NCI-H345 treated with DMSO at 0.1 percent for 48 hours (cell line): Measurements from ENCODE around the gene EFR3B.
"Not testable (repeated sequence)": the region's sequence is repeated elsewhere in the genome, so short reads cannot be mapped to it uniquely, and the experiment has no call there.

Experiments
- DNase-seq: peaks from one replicate; lab custom pipeline; 2025; ENCODE audit not compliant: unreplicated experiment; lab: John Stamatoyannopoulos, UW

EFR3B gene

GRCh38 chr2:25041928-25042320 is at the start of gene EFR3B:
Gene EFR3B (plus strand): TSS chr2:25042076. CDS start chr2:25042313, 237 bp downstream.
- DNase-seq, result peak; percentile 96

GRCh38 chr2:24993406-24994145 is 48.3 kb upstream of the EFR3B start:
- DNase-seq, result peak; percentile 90

- no peak for DNase-seq
These were observed 47.6 kb upstream of the EFR3B start for GRCh38 chr2:24994146-24994724.

- not testable (repeated sequence) for DNase-seq
These were observed 42.8 kb upstream of the EFR3B start for GRCh38 chr2:24999097-24999496.

- DNase-seq, result no peak
These were observed 41.8 kb upstream of the EFR3B start for GRCh38 chr2:25000036-25000435.

- no peak for DNase-seq
These were observed 41.2 kb upstream of the EFR3B start for GRCh38 chr2:25000503-25001324.

- DNase-seq, result no peak
These were observed 40.6 kb upstream of the EFR3B start for GRCh38 chr2:25001325-25001637.

GRCh38 chr2:25002066-25002465 is 39.8 kb upstream of the EFR3B start:
- no peak for DNase-seq

GRCh38 chr2:25009954-25010353 is 31.9 kb upstream of the EFR3B start:
- no peak for DNase-seq

GRCh38 chr2:25011342-25011741 is 30.5 kb upstream of the EFR3B start:
- not testable (repeated sequence) for DNase-seq

GRCh38 chr2:25014631-25015030 is 27.2 kb upstream of the EFR3B start:
- DNase-seq, result no peak

- no peak for DNase-seq
These were observed 23.2 kb upstream of the EFR3B start for GRCh38 chr2:25018681-25019080.

- no peak for DNase-seq
These were observed 20.0 kb upstream of the EFR3B start for GRCh38 chr2:25021791-25022362.

- no peak for DNase-seq
These were observed 18.5 kb upstream of the EFR3B start for GRCh38 chr2:25023333-25023732.

GRCh38 chr2:25025229-25026007 is 16.5 kb upstream of the EFR3B start:
- no peak for DNase-seq

GRCh38 chr2:25026008-25026530 is 15.8 kb upstream of the EFR3B start:
- DNase-seq, result no peak

GRCh38 chr2:25029183-25029554 is 12.7 kb upstream of the EFR3B start:
- DNase-seq, result peak; percentile 99

- DNase-seq, result no peak
These were observed 11.2 kb upstream of the EFR3B start for GRCh38 chr2:25030702-25031101.

GRCh38 chr2:25032094-25032493 is 9.8 kb upstream of the EFR3B start:
- no peak for DNase-seq

- no peak for DNase-seq
These were observed 9.0 kb upstream of the EFR3B start for GRCh38 chr2:25032901-25033300.

- DNase-seq, result no peak
These were observed 7.8 kb upstream of the EFR3B start for GRCh38 chr2:25034081-25034480.
